PC-9 (cell line): ENCODE data around the gene CLTRN. TPM values are rescaled to one million over a fixed set of nuclear protein-coding genes. Genes with fewer than 3 reads are reported as not detected.

ENCODE experiments used
- BruUV-seq: library from RNA; stranded (reverse); fragments of 400-500 nt; replicated peaks from 2 replicates; lab custom pipeline; 2021; lab: Mats Ljungman, UMichigan
- CTCF ChIA-PET: fragments of 300-600 bp; sonication (Branson Sonifier 250); formaldehyde crosslinking; loops from one replicate; lab custom pipeline; 2022; ENCODE audit warnings: antibody characterized with exemption; lab: Charles Lee
- POLR2A ChIA-PET: fragments of 300-600 bp; sonication (Branson Sonifier 250); formaldehyde crosslinking; loops from one replicate; lab custom pipeline; 2022; ENCODE audit warnings: antibody characterized with exemption; ENCODE audit not compliant: unreplicated experiment; lab: Charles Lee
- DNase-seq, 2 experiments: peaks; one replicate each; pipeline versions ENCODE4 v3.0.0 to v3.0.0-alpha.2; 2015 to 2022; ENCODE audit warnings: mixed read lengths in 1 of 2
- H2AFZ ChIP-seq: fragments of 200-600 bp; sonication (generic); 2 replicates; pipeline ENCODE4 v1.8.1; 2017; ENCODE audit warnings: antibody characterized with exemption
- H3F3A ChIP-seq: fragments of 200-600 bp; sonication (generic); 2 replicates; pipeline ENCODE4 v1.8.1; 2017; ENCODE audit warnings: antibody characterized with exemption, mild to moderate bottlenecking, low read depth; ENCODE audit not compliant: insufficient read depth
- H3K27ac ChIP-seq: fragments of 200-600 bp; sonication (generic); 2 replicates; pipeline ENCODE4 v1.6.1; 2016; ENCODE audit warnings: mixed run types
- H3K27me3 ChIP-seq: fragments of 200-600 bp; sonication (generic); 2 replicates; pipeline ENCODE4 v1.6.1; 2016; ENCODE audit warnings: low read depth, mixed run types; ENCODE audit not compliant: insufficient read depth
- H3K36me3 ChIP-seq: fragments of 200-600 bp; sonication (generic); 2 replicates; pipeline ENCODE4 v1.6.1; 2016; ENCODE audit warnings: low read depth, mixed run types
- H3K4me1 ChIP-seq: fragments of 200-600 bp; sonication (generic); replicated peaks from 2 replicates; pipeline ENCODE4 v1.6.1; 2016; ENCODE audit warnings: mixed run types; ENCODE audit not compliant: insufficient read depth
- H3K4me2 ChIP-seq: fragments of 200-600 bp; sonication (generic); 2 replicates; pipeline ENCODE4 v1.6.1; 2017; ENCODE audit warnings: mixed run types
- H3K4me3 ChIP-seq: fragments of 200-600 bp; sonication (generic); 2 replicates; pipeline ENCODE4 v1.6.1; 2016; ENCODE audit warnings: mixed run types
- H3K79me2 ChIP-seq: fragments of 200-600 bp; sonication (generic); 2 replicates; pipeline ENCODE4 v1.6.1; 2017; ENCODE audit warnings: low read depth, mixed run types
- H3K9me2 ChIP-seq: fragments of 200-600 bp; sonication (generic); 2 replicates; pipeline ENCODE4 v1.8.1; 2017; ENCODE audit warnings: mild to moderate bottlenecking; ENCODE audit not compliant: insufficient read depth
- H3K9me3 ChIP-seq: fragments of 200-600 bp; sonication (generic); 2 replicates; pipeline ENCODE4 v1.8.1; 2016; ENCODE audit warnings: low read depth; ENCODE audit not compliant: insufficient read depth
- H4K20me1 ChIP-seq: fragments of 200-600 bp; sonication (generic); 2 replicates; pipeline ENCODE4 v1.8.1; 2017; ENCODE audit not compliant: insufficient read depth
- EZH2 ChIP-seq: fragments of 200-600 bp; sonication (generic); IDR thresholded peaks from 2 replicates; pipeline ENCODE4 v1.8.0; 2017; ENCODE audit warnings: antibody characterized with exemption, low read depth
- intact Hi-C: fragments of 100-400 bp; cut with micrococcal nuclease; formaldehyde crosslinking; loops from one replicate; pipeline ENCODE4 v1.10.0; 2022; ENCODE audit not compliant: unreplicated experiment
- total RNA-seq: library from RNA; stranded (reverse); gene quantifications from 2 replicates; pipeline ENCODE4 v1.2.3, GENCODE V29; 2021
- TF ChIP-seq, protein P1 (sequence below): fragments of 200-600 bp; sonication (generic); conservative IDR thresholded peaks from 2 replicates; pipeline ENCODE4 v1.6.1; 2017; ENCODE audit warnings: mixed run types, antibody characterized with exemption, mild to moderate bottlenecking, moderate library complexity

The CLTRN gene
- total RNA-seq, 1 experiment from 2014 or later, result 2.7 TPM

- POLR2A ChIA-PET, result no interaction called here
- intact Hi-C loops, result loop anchor here (5.0 to 10.0 kb wide), 2 partner anchors 528 to 1010 kb away; no protein-coding TSS in a partner anchor
Measured at GRCh38 chrX:15686818-15687685, 22.4 kb upstream of the CLTRN start.

GRCh38 chrX:15683193-15683592 lies 18.6 kb upstream of the CLTRN start:
- no peaks in the 10 kb centered on the region for H3K27me3 ChIP-seq
- H3K36me3 ChIP-seq, result peaks cover 9% of the 10 kb centered on the region; the same call in 1 of the 2 replicates
- no peaks in the 10 kb centered on the region for H3K9me2 ChIP-seq
- H3K79me2 ChIP-seq, result peaks cover 42% of the 10 kb centered on the region
- BruUV-seq, result no TSS peak
- no peaks in the 10 kb centered on the region for H3F3A ChIP-seq
- H3K4me2 ChIP-seq, result no peak overlapping the region
- H3K27ac ChIP-seq, result no peak overlapping the region
- H3K9me3 ChIP-seq, result no peaks in the 10 kb centered on the region
- H4K20me1 ChIP-seq, result peaks cover 7% of the 10 kb centered on the region; the same call in 1 of the 2 replicates
- no peak for DNase-seq
- no peaks in the 10 kb centered on the region for H3K4me1 ChIP-seq
- no peak overlapping the region for H2AFZ ChIP-seq
- TF ChIP-seq EZH2, result no peak
- TF ChIP-seq, protein P1, sequence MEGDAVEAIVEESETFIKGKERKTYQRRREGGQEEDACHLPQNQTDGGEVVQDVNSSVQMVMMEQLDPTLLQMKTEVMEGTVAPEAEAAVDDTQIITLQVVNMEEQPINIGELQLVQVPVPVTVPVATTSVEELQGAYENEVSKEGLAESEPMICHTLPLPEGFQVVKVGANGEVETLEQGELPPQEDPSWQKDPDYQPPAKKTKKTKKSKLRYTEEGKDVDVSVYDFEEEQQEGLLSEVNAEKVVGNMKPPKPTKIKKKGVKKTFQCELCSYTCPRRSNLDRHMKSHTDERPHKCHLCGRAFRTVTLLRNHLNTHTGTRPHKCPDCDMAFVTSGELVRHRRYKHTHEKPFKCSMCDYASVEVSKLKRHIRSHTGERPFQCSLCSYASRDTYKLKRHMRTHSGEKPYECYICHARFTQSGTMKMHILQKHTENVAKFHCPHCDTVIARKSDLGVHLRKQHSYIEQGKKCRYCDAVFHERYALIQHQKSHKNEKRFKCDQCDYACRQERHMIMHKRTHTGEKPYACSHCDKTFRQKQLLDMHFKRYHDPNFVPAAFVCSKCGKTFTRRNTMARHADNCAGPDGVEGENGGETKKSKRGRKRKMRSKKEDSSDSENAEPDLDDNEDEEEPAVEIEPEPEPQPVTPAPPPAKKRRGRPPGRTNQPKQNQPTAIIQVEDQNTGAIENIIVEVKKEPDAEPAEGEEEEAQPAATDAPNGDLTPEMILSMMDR, result no peak
- no peak overlapping the region for H3K4me3 ChIP-seq
- intact Hi-C loops, result loop anchor here (10.0 kb wide), 1 partner anchor 532 kb away; no protein-coding TSS in a partner anchor
- ChIA-PET CTCF (no interaction called here), POLR2A (no interaction called here)

More at GRCh38 chrX:15686818-15687685, 22.4 kb upstream of the CLTRN start:
- no TSS peak for BruUV-seq
- no peak overlapping the region for H2AFZ ChIP-seq
- CTCF ChIA-PET, result no interaction called here
- H3K9me2 ChIP-seq, result no peaks in the 10 kb centered on the region
- H3K27ac ChIP-seq, result no peak overlapping the region
- no peaks in the 10 kb centered on the region for H3K9me3 ChIP-seq
- no peaks in the 10 kb centered on the region for H3F3A ChIP-seq
- TF ChIP-seq EZH2, result no peak
- TF ChIP-seq, protein P1, result peak; percentile 74
- H4K20me1 ChIP-seq, result peaks cover 7% of the 10 kb centered on the region
- H3K4me2 ChIP-seq, result no peak overlapping the region
- H3K4me3 ChIP-seq, result no peak overlapping the region
- H3K79me2 ChIP-seq, result peaks cover 12% of the 10 kb centered on the region
- H3K27me3 ChIP-seq, result no peaks in the 10 kb centered on the region
- no peaks in the 10 kb centered on the region for H3K36me3 ChIP-seq
- H3K4me1 ChIP-seq, result no peaks in the 10 kb centered on the region
- DNase-seq, result peak; percentile 35 to 43

- no peaks in the 10 kb centered on the region for H3K9me3 ChIP-seq
- POLR2A ChIA-PET, result interaction anchor here (0.6 kb wide), 1 partner anchor 84 kb away, joined by 3 read pairs; no protein-coding TSS in a partner anchor
- H4K20me1 ChIP-seq, result peaks cover 9% of the 10 kb centered on the region; the same call in 1 of the 2 replicates
- DNase-seq, result no peak
- no peak overlapping the region for H3K4me3 ChIP-seq
- no peak overlapping the region for H3K4me2 ChIP-seq
- peaks cover 53% of the 10 kb centered on the region for H3K79me2 ChIP-seq
- H3K27ac ChIP-seq, result no peak overlapping the region
- no peaks in the 10 kb centered on the region for H3F3A ChIP-seq
- no peaks in the 10 kb centered on the region for H3K9me2 ChIP-seq
- H3K36me3 ChIP-seq, result peaks cover 9% of the 10 kb centered on the region; the same call in 1 of the 2 replicates
- peaks cover 12% of the 10 kb centered on the region for H3K4me1 ChIP-seq
- H3K27me3 ChIP-seq, result no peaks in the 10 kb centered on the region
- intact Hi-C loops, result loop anchor here (10.0 kb wide), 1 partner anchor 533 kb away; no protein-coding TSS in a partner anchor
- no TSS peak for BruUV-seq
- no peak overlapping the region for H2AFZ ChIP-seq
- TF ChIP-seq, protein P1, result no peak
- TF ChIP-seq EZH2, result no peak
- CTCF ChIA-PET, result no interaction called here
Measured at GRCh38 chrX:15681433-15681832, 16.8 kb upstream of the CLTRN start.
